Esophagus (tissue), 2 donors: Measurements from ENCODE around the gene ERG28. TPM values are rescaled to one million over a fixed set of nuclear protein-coding genes. Genes with fewer than 3 reads are reported as not detected.

Experiments
- H3K27ac ChIP-seq, 2 donors: one replicate each; pipeline ENCODE4 v1.5.1; 2013; ENCODE audit warnings: low read depth in 2 of 2, mild to moderate bottlenecking in 2 of 2, inconsistent platforms in 1 of 2, low read length in 1 of 2, moderate library complexity in 1 of 2
- H3K27me3 ChIP-seq, 2 donors: one replicate each; pipeline ENCODE4 v1.6.1; 2013; ENCODE audit warnings: low read length in 2 of 2, control low read depth in 1 of 2, mild to moderate bottlenecking in 1 of 2; ENCODE audit not compliant: insufficient read depth in 2 of 2, control insufficient read depth in 1 of 2
- H3K36me3 ChIP-seq, 2 donors: one replicate each; pipeline ENCODE4 v1.6.1; 2013; ENCODE audit warnings: low read length in 1 of 2; ENCODE audit not compliant: control insufficient read depth in 2 of 2, insufficient read depth in 2 of 2
- H3K4me1 ChIP-seq, 2 donors: one replicate each; pipeline ENCODE4 v1.6.1; 2013; ENCODE audit warnings: low read length in 1 of 2; ENCODE audit not compliant: control insufficient read depth in 2 of 2, insufficient read depth in 2 of 2
- H3K4me3 ChIP-seq, 2 donors: one replicate each; pipeline ENCODE4 v1.5.1; 2013; ENCODE audit warnings: low read length in 2 of 2, mild to moderate bottlenecking in 2 of 2, low read depth in 1 of 2, moderate library complexity in 1 of 2
- H3K9me3 ChIP-seq, 2 donors: one replicate each; pipeline ENCODE4 v1.6.1; 2013; ENCODE audit warnings: mild to moderate bottlenecking in 2 of 2, low read depth in 1 of 2, low read length in 1 of 2, moderate library complexity in 1 of 2; ENCODE audit not compliant: control insufficient read depth in 2 of 2, insufficient read depth in 1 of 2
- WGBS, 2 donors: extraction: QIAGEN DNeasy Blood & Tissue Kit; methylation state at CpG; one replicate each; pipeline ENCODE4 v1.1.7; 2013; 5-methylcytosine and 5-hydroxymethylcytosine counted together
- polyA plus RNA-seq, 2 donors: library from polyadenylated mRNA; stranded (reverse); fragments of 200-250 nt; gene quantifications; one replicate each; pipeline ENCODE4 v1.2.3, GENCODE V29; 2013
- donor health status: healthy with polysubstance abuse.
- donor health status: Bipolar disorder and iron deficiency.

ERG28 gene
- polyA plus RNA-seq, 2 donors, result 31.0 to 43.5 TPM

GRCh38 chr14:75649337-75649736, 11.3 kb downstream of the ERG28 start:
- peaks cover 8 to 13% of the 10 kb centered on the region in 2 donors for H3K36me3 ChIP-seq
- peaks cover 0 to 3% of the 10 kb centered on the region in 2 donors for H3K4me1 ChIP-seq
- no peak overlapping the region for H3K27ac ChIP-seq
- no peaks in the 10 kb centered on the region for H3K27me3 ChIP-seq
- H3K4me3 ChIP-seq, result no peak overlapping the region
- H3K9me3 ChIP-seq, result no peaks in the 10 kb centered on the region
- WGBS, 2 donors, result 95 to 100% methylated on average over 1 of the region's 1 CpG

- no peak overlapping the region for H3K4me3 ChIP-seq
- H3K27me3 ChIP-seq, result no peaks in the 10 kb centered on the region
- WGBS, 2 donors, result 50 to 53% methylated on average over 9 of the region's 9 CpGs
- peaks cover 0 to 3% of the 10 kb centered on the region in 2 donors for H3K4me1 ChIP-seq
- H3K9me3 ChIP-seq, result no peaks in the 10 kb centered on the region
- no peak overlapping the region for H3K27ac ChIP-seq
- H3K36me3 ChIP-seq, result peaks cover 8 to 13% of the 10 kb centered on the region in 2 donors
These were observed 12.4 kb downstream of the ERG28 start for GRCh38 chr14:75648066-75648838.

GRCh38 chr14:75647640-75648039, 13.0 kb downstream of the ERG28 start:
- Histone ChIP-seq H3K27me3 (no peaks in the 10 kb centered on the region), H3K4me1 (peaks cover 0 to 3% of the 10 kb centered on the region in 2 donors), H3K4me3 (no peak overlapping the region), H3K27ac (no peak overlapping the region), H3K36me3 (peaks cover 8 to 13% of the 10 kb centered on the region in 2 donors), H3K9me3 (no peaks in the 10 kb centered on the region)
- 78 to 88% methylated on average over 3 of the region's 3 CpGs for WGBS, 2 donors

GRCh38 chr14:75646762-75647161, 13.9 kb downstream of the ERG28 start:
- Histone ChIP-seq H3K4me3 (no peak overlapping the region), H3K9me3 (no peaks in the 10 kb centered on the region), H3K27ac (no peak overlapping the region), H3K27me3 (no peaks in the 10 kb centered on the region), H3K4me1 (peaks cover 0 to 3% of the 10 kb centered on the region in 2 donors), H3K36me3 (peaks cover 8 to 11% of the 10 kb centered on the region in 2 donors)
- WGBS, 2 donors, result 87 to 88% methylated on average over 6 of the region's 6 CpGs

DNA sequence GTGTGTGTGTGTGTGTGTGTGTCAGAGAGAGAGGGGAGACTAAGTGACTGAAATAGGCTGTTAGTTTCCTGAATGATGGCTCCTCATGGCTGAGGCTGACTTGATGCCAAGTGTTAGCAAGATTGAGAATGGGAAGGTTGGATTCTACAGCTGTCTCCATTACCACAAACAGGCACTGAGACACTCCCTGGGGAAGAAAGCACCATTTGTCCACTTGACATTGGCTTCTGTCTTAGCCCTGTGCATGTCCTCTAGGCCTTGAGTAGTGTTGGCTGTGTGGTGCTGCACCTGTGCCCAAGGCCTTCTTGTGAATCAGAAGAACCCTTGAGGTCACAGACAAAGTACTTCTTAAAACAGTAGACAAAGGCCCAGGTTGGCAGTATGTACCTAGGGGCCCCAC, 15.6 kb downstream of the ERG28 start:
- Histone ChIP-seq H3K27me3 (no peaks in the 10 kb centered on the region), H3K27ac (no peak overlapping the region), H3K4me3 (no peak overlapping the region), H3K9me3 (no peaks in the 10 kb centered on the region), H3K4me1 (peaks cover 0 to 8% of the 10 kb centered on the region in 2 donors), H3K36me3 (peaks cover 0 to 7% of the 10 kb centered on the region in 2 donors)

- Histone ChIP-seq H3K27ac (no peak overlapping the region), H3K4me3 (no peak overlapping the region), H3K27me3 (no peaks in the 10 kb centered on the region), H3K36me3 (peaks cover 0 to 4% of the 10 kb centered on the region in 2 donors), H3K4me1 (peaks cover 0 to 8% of the 10 kb centered on the region in 2 donors), H3K9me3 (no peaks in the 10 kb centered on the region)
- 47 to 54% methylated on average over 4 of the region's 4 CpGs for WGBS, 2 donors
These were observed 16.7 kb downstream of the ERG28 start for GRCh38 chr14:75643985-75644384.

DNA sequence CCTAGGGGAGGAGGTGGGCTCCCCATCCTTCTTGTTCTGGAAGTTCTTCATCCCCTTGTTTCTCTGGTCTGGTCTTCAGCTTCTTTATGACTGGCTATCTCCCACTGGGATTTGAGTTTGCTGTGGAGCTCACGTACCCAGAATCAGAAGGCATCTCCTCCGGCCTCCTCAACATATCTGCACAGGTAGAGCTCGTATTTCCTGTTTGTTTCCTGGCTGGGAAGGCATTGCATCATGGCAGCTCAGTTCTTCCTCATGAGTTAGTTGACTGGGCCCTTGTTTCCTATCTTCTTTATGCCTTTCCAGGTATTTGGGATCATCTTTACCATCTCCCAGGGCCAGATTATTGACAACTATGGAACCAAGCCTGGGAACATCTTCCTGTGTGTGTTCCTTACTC, 19.8 kb downstream of the ERG28 start:
- H3K9me3 ChIP-seq, result no peaks in the 10 kb centered on the region
- 78 to 83% methylated on average over 3 of the region's 3 CpGs for WGBS, 2 donors
- H3K36me3 ChIP-seq, result no peaks in the 10 kb centered on the region
- H3K4me1 ChIP-seq, result peaks cover 0 to 9% of the 10 kb centered on the region in 2 donors
- no peak overlapping the region for H3K4me3 ChIP-seq
- no peak overlapping the region for H3K27ac ChIP-seq
- no peaks in the 10 kb centered on the region for H3K27me3 ChIP-seq

DNA sequence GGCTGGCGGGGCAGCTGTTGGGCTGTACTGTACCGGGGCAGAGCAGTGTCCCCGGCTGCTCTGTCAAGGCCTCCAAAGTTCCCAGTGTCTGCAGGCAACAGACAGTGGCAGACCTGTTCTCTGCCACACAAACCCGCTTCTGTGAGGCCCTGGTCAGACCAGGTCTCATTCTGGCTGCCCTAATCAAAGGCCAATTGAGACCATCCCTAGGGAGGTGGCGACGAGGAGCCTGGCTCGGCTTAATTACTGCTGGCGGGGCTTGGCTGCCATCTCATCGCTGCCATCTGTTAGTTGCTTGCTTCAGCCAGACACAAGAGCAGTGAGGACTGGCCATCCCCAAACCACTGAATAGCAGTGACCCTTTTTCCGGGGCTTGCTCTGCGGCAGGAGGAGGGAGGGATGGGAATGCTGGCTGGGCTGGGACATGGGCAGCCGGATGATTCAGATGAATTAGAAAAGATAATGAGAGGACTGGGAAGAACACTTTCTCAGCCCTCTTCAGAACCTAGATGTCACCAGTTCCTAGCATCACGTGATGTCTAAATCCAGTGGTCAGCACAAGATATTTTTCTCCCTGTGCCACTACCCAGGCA, 24.5 kb downstream of the ERG28 start:
- H3K27me3 ChIP-seq, result no peaks in the 10 kb centered on the region
- H3K27ac ChIP-seq, result no peak overlapping the region
- H3K9me3 ChIP-seq, result no peaks in the 10 kb centered on the region
- 75 to 80% methylated on average over 13 of the region's 13 CpGs for WGBS, 2 donors
- peaks cover 0 to 9% of the 10 kb centered on the region in 2 donors for H3K4me1 ChIP-seq
- H3K36me3 ChIP-seq, result no peaks in the 10 kb centered on the region
- no peak overlapping the region for H3K4me3 ChIP-seq

DNA sequence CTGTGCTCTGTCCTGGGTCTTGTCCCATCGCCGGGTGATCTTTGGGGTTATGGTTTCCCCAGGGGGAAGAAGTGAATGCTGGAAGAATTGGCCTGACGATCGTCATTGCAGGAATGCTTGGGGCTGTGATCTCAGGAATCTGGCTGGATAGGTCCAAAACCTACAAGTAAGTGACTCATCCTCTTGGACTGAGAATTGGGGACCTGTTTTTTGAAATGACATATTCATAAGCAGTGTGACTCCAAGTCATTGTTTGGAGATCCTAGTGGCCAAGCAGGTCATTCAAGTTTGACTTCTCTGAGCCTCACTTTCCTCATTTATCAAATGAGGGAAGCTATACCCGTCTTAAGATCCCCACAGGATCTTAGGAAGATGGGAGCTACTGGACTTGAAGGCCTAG, 25.8 kb downstream of the ERG28 start:
- 60 to 62% methylated on average over 5 of the region's 5 CpGs for WGBS, 2 donors
- H3K36me3 ChIP-seq, result no peaks in the 10 kb centered on the region
- H3K9me3 ChIP-seq, result no peaks in the 10 kb centered on the region
- peaks cover 0 to 4% of the 10 kb centered on the region in 2 donors for H3K4me1 ChIP-seq
- H3K4me3 ChIP-seq, result no peak overlapping the region
- H3K27me3 ChIP-seq, result no peaks in the 10 kb centered on the region
- no peak overlapping the region for H3K27ac ChIP-seq

GRCh38 chr14:75631453-75631831, 29.2 kb downstream of the ERG28 start:
- Histone ChIP-seq H3K4me1 (peaks cover 0 to 4% of the 10 kb centered on the region in 2 donors), H3K9me3 (no peaks in the 10 kb centered on the region), H3K27ac (no peak overlapping the region), H3K36me3 (no peaks in the 10 kb centered on the region), H3K27me3 (no peaks in the 10 kb centered on the region), H3K4me3 (no peak overlapping the region)
- 51 to 60% methylated on average over 5 of the region's 5 CpGs for WGBS, 2 donors
